ENCODE results near the gene CSTF3. TPM values are rescaled to one million over a fixed set of nuclear protein-coding genes. Genes with fewer than 3 reads are reported as not detected.

Gene CSTF3
- total and polyA plus RNA-seq, 2 of the 4 experiments (the other 2 are of a cell fraction), result 14.5 to 23.4 TPM

DNA sequence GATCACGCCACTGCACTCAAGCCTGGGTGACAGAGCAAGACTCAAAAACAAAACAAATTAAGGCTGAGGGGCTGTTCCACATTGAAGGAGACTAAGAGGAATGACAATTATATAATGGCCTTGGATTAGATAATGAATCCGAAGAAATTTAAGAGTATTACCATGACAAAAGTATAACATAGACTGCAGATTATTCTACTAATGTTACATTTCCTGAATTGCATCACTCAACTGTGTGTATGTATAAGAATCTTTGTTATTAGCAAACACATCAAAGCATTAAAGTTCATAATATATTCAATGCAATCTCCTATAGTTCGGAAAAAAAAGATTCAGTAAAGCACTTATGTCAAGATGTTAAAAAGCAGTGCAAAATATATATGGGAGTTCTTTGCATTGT is 27.5 kb downstream of the CSTF3 start:
- no peak for TF ChIP-seq FOS (IDR thresholded peaks at IDR 0.05; ENCODE audit: low read depth, low read length)
- TF ChIP-seq NFE2L2 (IDR thresholded peaks at IDR 0.05; ENCODE audit: low read depth, low read length), result no peak
- TF ChIP-seq RCOR1 (IDR thresholded peaks at IDR 0.05; ENCODE audit: insufficient replicate concordance, low read length), result no peak
- TF ChIP-seq CTCF (conservative IDR thresholded peaks at IDR 0.05; ENCODE audit: low read depth, low read length), result no peak
- no peak for TF ChIP-seq CHD1 (IDR thresholded peaks at IDR 0.05; ENCODE audit: low read depth, low read length)
- no peak for TF ChIP-seq MAZ (IDR thresholded peaks at IDR 0.05; ENCODE audit: borderline replicate concordance, low read depth, low read length)
- no peak for TF ChIP-seq RAD21 (IDR thresholded peaks at IDR 0.05; ENCODE audit: low read length)
- TF ChIP-seq CEBPB (IDR thresholded peaks at IDR 0.05; ENCODE audit: low read depth, low read length), result no peak
- Histone ChIP-seq H3K23ac (ENCODE audit: low read depth, low read length) (no peak overlapping the region), H2BK120ac (ENCODE audit: low read depth, low read length) (no peak overlapping the region), H3K18ac (ENCODE audit: low read depth, low read length) (no peak overlapping the region), H3K9ac (ENCODE audit: low read depth, low read length) (no peak overlapping the region), H4K20me1 (ENCODE audit: insufficient read depth, low read length) (peaks cover 11% of the 10 kb centered on the region; the same call in 1 of the 2 replicates), H3K9me3 (ENCODE audit: control insufficient read depth, insufficient read depth, low read length) (no peaks in the 10 kb centered on the region), H4K5ac (ENCODE audit: low read depth, low read length) (no peak overlapping the region), H3K14ac (replicated peaks; ENCODE audit: low read depth, low read length) (no peak overlapping the region), H2BK20ac (ENCODE audit: low read depth, low read length) (no peak overlapping the region), H3K27ac (ENCODE audit: insufficient read depth, low read length) (no peak overlapping the region), H3K4me2 (ENCODE audit: low read depth, low read length) (no peak overlapping the region), H3K9me1 (ENCODE audit: insufficient read depth, low read length) (no peaks in the 10 kb centered on the region), H2AK5ac (ENCODE audit: low read depth, low read length) (no peak overlapping the region), H2BK5ac (ENCODE audit: low read depth, low read length, poor library complexity, severe bottlenecking) (no peak overlapping the region), H4K91ac (ENCODE audit: insufficient read depth, low read depth, low read length) (no peak overlapping the region), H2AFZ (replicated peaks; ENCODE audit: low read length, poor library complexity) (no peak overlapping the region), H3K4ac (ENCODE audit: low read depth, low read length) (no peak overlapping the region), H3K27me3 (ENCODE audit: control insufficient read depth, insufficient read depth, low read length) (no peaks in the 10 kb centered on the region), H3K36me3 (ENCODE audit: control insufficient read depth, insufficient read depth, low read length) (0 out of 2 replicates have a peak, but pooled peaks cover 1% of the 10 kb centered on the region), H3K79me1 (ENCODE audit: low read depth in 1 of 2, low read length in 2 of 2) (peaks cover 7 to 19% of the 10 kb centered on the region in 2 experiments; a peak in 3 of 4 replicates), H2AK9ac (replicated peaks; ENCODE audit: low read depth, low read length, poor library complexity) (no peak overlapping the region), H2BK15ac (ENCODE audit: low read depth, low read length) (no peak overlapping the region), H3K4me1 (ENCODE audit: control insufficient read depth, insufficient read depth, low read length) (peaks cover 3% of the 10 kb centered on the region), H4K8ac (ENCODE audit: low read depth in 2 of 2, low read length in 2 of 2) (no peak overlapping the region), H3K4me3 (ENCODE audit: insufficient read depth, low read depth, low read length) (no peak overlapping the region), H3K56ac (ENCODE audit: extremely low read depth, insufficient read depth, low read length) (no peak overlapping the region)
- in situ Hi-C loops (cut with MboI; ENCODE audit: low sequenced_read_pairs) (no loop called here), intact Hi-C loops (cut with micrococcal nuclease) (no loop called here), dilution Hi-C loops (cut with HindIII; ENCODE audit: low sequenced_read_pairs, unreplicated experiment) (no loop called here)
- no peak for DNase-seq
- no CpG with 5 or more reads among the region's 3 CpGs for WGBS, 2 experiments (ENCODE audit: extremely low coverage in 2 of 2, insufficient read length in 1 of 2)
- POLR2A ChIA-PET (ENCODE audit: unreplicated experiment), result no interaction called here
- no peak for ATAC-seq (ENCODE audit: low read depth)
- BruUV-seq (replicated peaks), result no TSS peak
- CTCF ChIA-PET, result no interaction called here
